ENCODE results near the gene REXO4. TPM values are rescaled to one million over a fixed set of nuclear protein-coding genes. Genes with fewer than 3 reads are reported as not detected.
"Not testable (repeated sequence)": the region's sequence is repeated elsewhere in the genome, so short reads cannot be mapped to it uniquely, and the experiment has no call there.

REXO4 gene
- total RNA-seq, 1 experiment from 2014 or later, result 25.0 TPM

- in situ Hi-C loops (cut with HindIII; ENCODE audit: low sequenced_read_pairs), result no loop called here
- DNase-seq (ENCODE audit: low spot score), result no peak
Measured at GRCh38 chr9:133453651-133454050, 35.8 kb upstream of the REXO4 start.

GRCh38 chr9:133452562-133452961 is 34.8 kb upstream of the REXO4 start:
- no peak for DNase-seq (ENCODE audit: low spot score)
- in situ Hi-C loops (cut with HindIII; ENCODE audit: low sequenced_read_pairs), result no loop called here

GRCh38 chr9:133451865-133452264 is 34.1 kb upstream of the REXO4 start:
- in situ Hi-C loops (cut with HindIII; ENCODE audit: low sequenced_read_pairs), result not testable (repeated sequence)

GRCh38 chr9:133449760-133450159 is 31.9 kb upstream of the REXO4 start:
- in situ Hi-C loops (cut with HindIII; ENCODE audit: low sequenced_read_pairs), result no loop called here
- DNase-seq (ENCODE audit: low spot score), result no peak

More at GRCh38 chr9:133451865-133452264, 34.1 kb upstream of the REXO4 start:
- DNase-seq (ENCODE audit: low spot score), result not testable (repeated sequence)

GRCh38 chr9:133448487-133448972 is 30.7 kb upstream of the REXO4 start:
- in situ Hi-C loops (cut with HindIII; ENCODE audit: low sequenced_read_pairs), result no loop called here
- no peak for DNase-seq (ENCODE audit: low spot score)

- DNase-seq (ENCODE audit: low spot score), result no peak
- in situ Hi-C loops (cut with HindIII; ENCODE audit: low sequenced_read_pairs), result no loop called here
Measured at GRCh38 chr9:133445293-133445969, 27.6 kb upstream of the REXO4 start.

- in situ Hi-C loops (cut with HindIII; ENCODE audit: low sequenced_read_pairs), result no loop called here
- DNase-seq (ENCODE audit: low spot score), result no peak
Measured at GRCh38 chr9:133443982-133444381, 26.2 kb upstream of the REXO4 start.

- DNase-seq (ENCODE audit: low spot score), result no peak
Measured at GRCh38 chr9:133443248-133443647, 25.4 kb upstream of the REXO4 start.

GRCh38 chr9:133441571-133441970 is 23.8 kb upstream of the REXO4 start:
- no peak for DNase-seq (ENCODE audit: low spot score)
- in situ Hi-C loops (cut with HindIII; ENCODE audit: low sequenced_read_pairs), result no loop called here

More at GRCh38 chr9:133443248-133443647, 25.4 kb upstream of the REXO4 start:
- in situ Hi-C loops (cut with HindIII; ENCODE audit: low sequenced_read_pairs), result no loop called here

- in situ Hi-C loops (cut with HindIII; ENCODE audit: low sequenced_read_pairs), result no loop called here
- no peak for DNase-seq (ENCODE audit: low spot score)
Measured at GRCh38 chr9:133440874-133441273, 23.1 kb upstream of the REXO4 start.

- in situ Hi-C loops (cut with HindIII; ENCODE audit: low sequenced_read_pairs), result no loop called here
- no peak for DNase-seq (ENCODE audit: low spot score)
Measured at GRCh38 chr9:133439337-133439736, 21.5 kb upstream of the REXO4 start.

- in situ Hi-C loops (cut with HindIII; ENCODE audit: low sequenced_read_pairs), result no loop called here
- no peak for DNase-seq (ENCODE audit: low spot score)
Measured at GRCh38 chr9:133437753-133438531, 20.1 kb upstream of the REXO4 start.

GRCh38 chr9:133436681-133437080 is 18.9 kb upstream of the REXO4 start:
- DNase-seq (ENCODE audit: low spot score), result no peak
- in situ Hi-C loops (cut with HindIII; ENCODE audit: low sequenced_read_pairs), result no loop called here

GRCh38 chr9:133433351-133433843 is 15.6 kb upstream of the REXO4 start:
- in situ Hi-C loops (cut with HindIII; ENCODE audit: low sequenced_read_pairs), result no loop called here
- no peak for DNase-seq (ENCODE audit: low spot score)

GRCh38 chr9:133430244-133430643 is 12.4 kb upstream of the REXO4 start:
- DNase-seq (ENCODE audit: low spot score), result no peak
- in situ Hi-C loops (cut with HindIII; ENCODE audit: low sequenced_read_pairs), result no loop called here

- peak; percentile 28 for DNase-seq (ENCODE audit: low spot score)
- in situ Hi-C loops (cut with HindIII; ENCODE audit: low sequenced_read_pairs), result no loop called here
Measured at GRCh38 chr9:133429641-133430161, 11.9 kb upstream of the REXO4 start.

GRCh38 chr9:133429214-133429613 is 11.4 kb upstream of the REXO4 start:
- DNase-seq (ENCODE audit: low spot score), result no peak
- in situ Hi-C loops (cut with HindIII; ENCODE audit: low sequenced_read_pairs), result no loop called here

- DNase-seq (ENCODE audit: low spot score), result no peak
- in situ Hi-C loops (cut with HindIII; ENCODE audit: low sequenced_read_pairs), result no loop called here
Measured at GRCh38 chr9:133428617-133429101, 10.8 kb upstream of the REXO4 start.

GRCh38 chr9:133427658-133428348 is 10.0 kb upstream of the REXO4 start:
- in situ Hi-C loops (cut with HindIII; ENCODE audit: low sequenced_read_pairs), result no loop called here
- no peak for DNase-seq (ENCODE audit: low spot score)

Data from G401 (cell line).